GM12864 (cell line): ENCODE results near the gene BACE2.

ENCODE experiments used
- DNase-seq: peaks from one replicate; pipeline ENCODE4 v3.0.0-alpha.2; 2011; ENCODE audit warnings: low read depth
- H3K4me3 ChIP-seq: 2 replicates; pipeline ENCODE4 v1.5.1; 2011; ENCODE audit warnings: mild to moderate bottlenecking, low read depth, low read length, control low read depth
- TF ChIP-seq, protein P1 (sequence below): IDR thresholded peaks from 2 replicates; pipeline ENCODE4 v1.5.1; 2011; ENCODE audit warnings: low read depth, mild to moderate bottlenecking, moderate library complexity, low read length, control low read depth, inconsistent platforms; ENCODE audit errors: missing control alignments

Gene BACE2

DNA sequence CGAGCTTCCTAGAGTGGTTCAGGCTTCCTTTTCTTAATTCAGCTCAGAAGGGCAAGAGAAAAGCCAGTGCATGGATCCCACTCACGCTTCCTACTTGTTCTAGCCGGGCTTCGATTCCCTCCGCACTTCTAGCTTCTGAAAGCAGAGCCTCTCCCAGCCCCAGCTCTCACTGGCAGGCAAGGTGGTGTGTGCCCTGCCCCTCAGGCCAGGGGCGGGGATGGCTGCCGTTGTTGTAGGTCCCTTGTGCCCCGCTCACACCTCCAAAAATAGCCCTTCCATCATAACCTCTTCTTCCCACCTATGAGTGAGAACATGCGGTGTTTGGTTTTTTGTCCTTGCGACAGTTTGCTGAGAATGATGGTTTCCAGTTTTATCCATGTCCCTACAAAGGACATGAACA, 31.6 kb downstream of the BACE2 start:
- TF ChIP-seq, protein P1, sequence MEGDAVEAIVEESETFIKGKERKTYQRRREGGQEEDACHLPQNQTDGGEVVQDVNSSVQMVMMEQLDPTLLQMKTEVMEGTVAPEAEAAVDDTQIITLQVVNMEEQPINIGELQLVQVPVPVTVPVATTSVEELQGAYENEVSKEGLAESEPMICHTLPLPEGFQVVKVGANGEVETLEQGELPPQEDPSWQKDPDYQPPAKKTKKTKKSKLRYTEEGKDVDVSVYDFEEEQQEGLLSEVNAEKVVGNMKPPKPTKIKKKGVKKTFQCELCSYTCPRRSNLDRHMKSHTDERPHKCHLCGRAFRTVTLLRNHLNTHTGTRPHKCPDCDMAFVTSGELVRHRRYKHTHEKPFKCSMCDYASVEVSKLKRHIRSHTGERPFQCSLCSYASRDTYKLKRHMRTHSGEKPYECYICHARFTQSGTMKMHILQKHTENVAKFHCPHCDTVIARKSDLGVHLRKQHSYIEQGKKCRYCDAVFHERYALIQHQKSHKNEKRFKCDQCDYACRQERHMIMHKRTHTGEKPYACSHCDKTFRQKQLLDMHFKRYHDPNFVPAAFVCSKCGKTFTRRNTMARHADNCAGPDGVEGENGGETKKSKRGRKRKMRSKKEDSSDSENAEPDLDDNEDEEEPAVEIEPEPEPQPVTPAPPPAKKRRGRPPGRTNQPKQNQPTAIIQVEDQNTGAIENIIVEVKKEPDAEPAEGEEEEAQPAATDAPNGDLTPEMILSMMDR = no peak

DNA sequence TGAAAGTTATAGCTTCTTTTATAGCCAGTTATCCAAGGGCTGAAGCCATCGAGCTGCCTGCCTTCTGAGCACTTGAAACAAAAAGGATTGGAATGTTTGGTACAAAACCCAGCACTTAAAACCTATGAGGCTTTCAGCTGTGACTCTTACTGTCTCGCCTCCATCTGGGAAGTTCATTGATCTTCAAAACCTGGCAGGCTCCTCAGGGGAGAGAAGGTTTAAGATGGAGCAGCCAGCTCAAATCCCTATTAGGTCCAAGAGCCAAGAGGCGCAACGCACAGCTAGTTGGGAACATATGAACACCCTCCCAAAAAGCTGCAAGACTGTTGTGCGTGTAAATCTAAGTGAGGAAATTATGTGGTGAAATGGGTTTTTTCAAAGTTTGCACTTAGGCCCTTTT, 33.4 kb downstream of the BACE2 start:
- no peak overlapping the region for H3K4me3 ChIP-seq
- no peak for DNase-seq
- TF ChIP-seq, protein P1 = no peak

More for the DNA sequence above, 31.6 kb downstream of the BACE2 start:
- no peak for DNase-seq
- no peak overlapping the region for H3K4me3 ChIP-seq

DNA sequence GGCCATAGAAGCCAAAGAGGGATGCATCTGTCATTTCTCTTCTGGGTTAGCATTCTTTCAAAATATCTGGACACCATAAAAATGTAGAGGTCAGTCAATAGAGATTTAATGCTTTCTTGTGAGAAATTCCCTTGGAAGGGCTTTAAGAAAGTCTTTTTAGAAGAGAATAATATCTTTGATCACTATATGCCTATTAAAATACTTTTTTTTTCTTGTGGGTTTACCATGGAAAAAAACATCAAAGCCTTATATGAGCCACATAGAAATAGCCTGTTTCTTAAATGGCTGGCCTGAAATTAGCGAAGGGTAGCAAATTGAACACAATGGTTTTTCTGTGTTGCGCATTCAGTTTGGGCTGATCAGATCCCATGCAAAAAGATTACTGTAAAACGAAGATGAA, 36.8 kb downstream of the BACE2 start:
- no peak for DNase-seq
- TF ChIP-seq, protein P1 = no peak
- H3K4me3 ChIP-seq = no peak overlapping the region

DNA sequence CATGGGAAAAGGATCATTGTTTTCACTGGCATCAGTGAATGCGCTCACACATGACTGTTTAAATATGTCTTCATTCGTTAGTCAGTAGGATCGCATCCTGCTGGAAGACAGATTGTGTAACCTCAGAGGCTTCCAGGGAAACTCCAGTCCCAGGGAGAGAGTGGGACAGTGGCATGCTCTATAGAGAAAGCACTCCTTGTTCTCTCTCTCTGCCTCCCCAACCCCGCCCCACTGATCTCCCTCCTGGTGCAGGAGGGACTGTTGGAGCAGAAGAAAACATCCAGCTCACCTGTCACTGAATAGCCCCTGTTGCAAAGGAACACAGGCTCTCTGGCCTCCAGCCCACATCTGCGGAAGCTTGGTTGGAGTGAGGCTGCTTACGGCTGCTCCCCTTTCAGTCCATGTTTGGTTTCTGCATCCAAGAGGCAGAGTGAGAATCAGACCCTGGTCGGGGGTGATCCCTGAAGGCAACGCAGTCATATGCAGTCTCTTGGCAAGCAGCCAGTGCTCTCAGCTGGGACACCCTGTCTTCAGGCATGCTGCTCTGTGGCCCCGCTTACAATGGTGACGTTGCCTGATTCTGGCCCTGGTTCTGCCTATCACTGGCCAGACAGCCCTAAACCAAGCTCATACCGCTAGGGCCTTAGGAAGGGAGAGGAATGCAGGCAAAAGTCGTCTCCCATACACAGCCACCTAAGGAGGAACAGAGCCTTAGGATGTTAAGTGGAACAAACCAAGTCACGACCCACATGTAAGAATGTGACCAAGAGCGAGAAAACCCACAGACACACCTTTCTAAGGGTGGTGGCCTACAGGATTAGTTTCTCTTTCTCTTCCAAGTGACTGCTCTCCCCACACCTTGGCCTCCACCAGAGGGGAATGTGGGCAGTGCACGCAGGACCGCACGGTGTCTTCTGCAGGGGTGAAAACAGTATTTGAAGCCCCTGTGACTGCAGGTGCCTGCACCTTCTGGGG, 39.7 kb downstream of the BACE2 start:
- TF ChIP-seq, protein P1 = no peak
- DNase-seq = no peak

DNA sequence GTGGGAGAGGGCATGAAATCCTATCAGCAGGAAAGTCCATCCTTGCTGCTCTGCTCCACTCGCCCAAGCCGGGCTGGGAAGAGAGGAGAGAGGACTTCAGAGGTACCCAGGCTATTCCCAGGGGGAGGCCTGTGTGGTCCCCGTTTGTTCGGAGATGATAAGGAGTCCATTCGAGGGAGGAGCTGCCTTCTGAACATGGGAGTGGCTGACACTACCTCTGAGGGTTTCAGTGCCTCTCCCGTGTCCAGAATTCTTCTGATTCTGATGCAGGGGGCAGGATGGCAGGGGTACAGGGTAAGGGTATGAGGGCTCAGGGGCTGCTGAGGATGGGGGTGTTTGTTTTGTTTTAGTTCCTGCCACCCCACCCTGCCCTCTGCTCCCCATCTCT, 40.4 kb downstream of the BACE2 start:
- DNase-seq = no peak
- H3K4me3 ChIP-seq = no peak overlapping the region
- TF ChIP-seq, protein P1 = no peak

More for the DNA sequence above, 39.7 kb downstream of the BACE2 start:
- no peak overlapping the region for H3K4me3 ChIP-seq

DNA sequence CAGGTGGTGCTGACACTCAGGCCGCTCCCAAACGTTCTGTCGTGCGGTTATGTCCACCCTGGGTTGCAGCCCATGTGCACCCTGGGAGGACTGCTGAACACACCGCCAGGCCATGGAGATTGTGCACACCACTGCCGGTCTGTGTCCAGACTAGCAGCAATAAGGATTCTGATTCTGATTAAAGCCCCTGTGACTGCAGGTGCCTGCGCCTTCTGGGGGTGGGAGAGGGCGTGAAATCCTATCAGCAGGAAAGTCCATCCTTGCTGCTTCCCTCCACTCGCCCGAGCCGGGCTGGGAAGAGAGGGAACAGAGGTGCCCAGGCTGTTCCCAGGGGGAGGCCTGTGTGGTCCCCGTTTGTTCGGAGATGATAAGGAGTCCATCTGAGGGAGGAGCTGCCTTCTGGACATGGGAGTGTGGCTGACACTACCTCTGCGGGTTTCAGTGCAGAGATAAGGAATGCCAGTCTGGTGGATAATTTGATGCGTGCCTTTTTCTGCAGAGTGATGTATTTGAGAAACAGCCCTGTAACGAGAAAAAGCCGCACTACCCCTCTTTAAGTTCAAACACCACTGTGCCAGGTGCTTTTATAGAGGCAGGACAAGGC, 41.2 kb downstream of the BACE2 start:
- DNase-seq = no peak
- TF ChIP-seq, protein P1 = no peak
- no peak overlapping the region for H3K4me3 ChIP-seq
